HCT116 (cell line): ENCODE measurements around the gene LDHA. TPM values are rescaled to one million over a fixed set of nuclear protein-coding genes. Genes with fewer than 3 reads are reported as not detected.

Experiments
- CEBPB ChIP-seq: IDR thresholded peaks from 2 replicates; pipeline ENCODE4 v1.6.1; 2012; ENCODE audit warnings: low read depth
- EGR1 ChIP-seq: IDR thresholded peaks from 2 replicates; pipeline ENCODE4 v1.6.1; 2012; ENCODE audit warnings: low read depth
- ELF1 ChIP-seq: IDR thresholded peaks from 2 replicates; pipeline ENCODE4 v1.6.1; 2012; ENCODE audit warnings: low read depth, borderline replicate concordance
- EZH2phosphoT487 ChIP-seq: fragments of 200-600 bp; IDR thresholded peaks from 2 replicates; pipeline ENCODE4 v1.6.1; 2018; ENCODE audit warnings: antibody characterized with exemption, borderline replicate concordance
- FOSL1 ChIP-seq: IDR thresholded peaks from 2 replicates; pipeline ENCODE4 v1.6.1; 2012; ENCODE audit warnings: low read depth
- JUND ChIP-seq: IDR thresholded peaks from 2 replicates; pipeline ENCODE4 v1.6.1; 2012
- POLR2A ChIP-seq: IDR thresholded peaks from 2 replicates; pipeline ENCODE4 v1.7.0; 2011; ENCODE audit warnings: borderline replicate concordance; ENCODE audit not compliant: insufficient read depth, insufficient read length; ENCODE audit errors: extremely low read depth
- POLR2AphosphoS5 ChIP-seq: IDR thresholded peaks from 2 replicates; pipeline ENCODE4 v1.6.1; 2011; ENCODE audit warnings: mild to moderate bottlenecking, low read depth, low read length, moderate library complexity
- REST ChIP-seq: IDR thresholded peaks from 2 replicates; pipeline ENCODE4 v1.6.1; 2012; ENCODE audit warnings: low read depth
- SP1 ChIP-seq: IDR thresholded peaks from 2 replicates; pipeline ENCODE4 v1.6.1; 2012; ENCODE audit warnings: low read depth
- YY1 ChIP-seq: IDR thresholded peaks from 2 replicates; pipeline ENCODE4 v1.6.1; 2011; ENCODE audit warnings: low read length, low read depth, moderate library complexity, mild to moderate bottlenecking; ENCODE audit not compliant: insufficient replicate concordance; ENCODE audit errors: extremely low read depth
- ZBTB33 ChIP-seq: IDR thresholded peaks from 2 replicates; pipeline ENCODE4 v1.6.1; 2011; ENCODE audit warnings: mild to moderate bottlenecking, low read length, moderate library complexity; ENCODE audit not compliant: insufficient replicate concordance; ENCODE audit errors: extremely low read depth
- total RNA-seq: library from RNA; stranded (reverse); gene quantifications from one replicate; pipeline ENCODE4 v1.2.1, GENCODE V29; 2021; ENCODE audit not compliant: unreplicated experiment

Gene LDHA
- total RNA-seq, 1 experiment from 2014 or later: 974 TPM

DNA sequence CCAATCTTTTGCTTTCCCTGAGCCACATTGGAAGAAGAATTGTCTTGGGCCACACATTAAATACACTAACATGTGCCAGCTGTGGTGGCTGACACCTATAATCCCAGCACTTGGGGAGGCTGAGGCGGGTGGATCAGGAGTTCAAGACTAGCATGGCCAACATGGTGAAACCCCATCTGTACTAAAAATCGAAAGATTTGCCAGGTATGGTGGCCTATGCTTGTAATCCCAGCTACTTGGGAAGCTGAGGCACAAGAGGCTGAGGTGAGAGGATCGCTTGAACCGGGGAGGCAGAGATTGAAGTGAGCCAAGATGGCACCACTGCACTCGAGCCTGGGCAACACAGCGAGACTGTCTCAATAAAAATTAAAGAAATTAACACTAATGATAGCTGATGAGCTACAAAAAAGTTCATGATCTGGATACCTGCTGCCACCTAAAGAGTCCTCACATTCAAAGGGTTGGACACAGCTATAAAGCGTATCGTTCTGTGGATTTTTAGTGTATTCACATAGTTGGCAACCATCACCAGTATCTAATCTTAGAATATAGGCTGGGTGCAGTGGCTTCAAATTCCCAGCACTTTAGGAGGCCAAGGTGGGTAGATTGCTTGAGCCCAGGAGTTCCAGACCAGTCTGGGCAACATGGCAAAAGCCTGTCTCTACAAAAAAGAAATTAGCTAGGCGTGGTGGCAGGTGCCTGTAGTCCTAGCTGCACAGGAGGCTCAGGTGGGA is 14.4 kb downstream of the LDHA start (continued):
- TF ChIP-seq ZBTB33 (no peak), ELF1 (no peak; the same call in 1 of the 2 replicates), SP1 (peak; percentile 9; the same call in 1 of the 2 replicates), EZH2phosphoT487 (no peak), CEBPB (peak; percentile 22; the same call in 1 of the 2 replicates), EGR1 (no peak), YY1 (no peak), FOSL1 (0 out of 2 replicates have a peak, but pooled peaks have one; percentile 18), JUND (peak; percentile 46), POLR2AphosphoS5 (peak; percentile 68), REST (no peak), POLR2A (no peak)
- TF ChIP-seq, all 23 proteins: peak for 8
